ENCODE data around the gene GTF3C4. TPM values are rescaled to one million over a fixed set of nuclear protein-coding genes. Genes with fewer than 3 reads are reported as not detected.

The GTF3C4 gene
- total and polyA plus RNA-seq, 11 donors = 1.4 to 11.7 (median 8.8) TPM

GRCh38 chr9:132634327-132634726 lies 35.9 kb upstream of the GTF3C4 start:
- Histone ChIP-seq H3K27me3 (no peaks in the 10 kb centered on the region), H3K4me1 (no peaks in the 10 kb centered on the region), H3K27ac (no peak overlapping the region), H3K36me3 (peaks cover 0 to 66% (median 47%) of the 10 kb centered on the region in 9 donors), H3K4me3 (no peak overlapping the region), H3K9me3 (no peaks in the 10 kb centered on the region)
- intact Hi-C loops (cut with DNase I) = no loop called here
- WGBS, 4 donors = 96 to 100% (median 98%) methylated on average over 3 of the region's 3 CpGs
- DNase-seq = no peak
- TF ChIP-seq POLR2A (IDR thresholded peaks at IDR 0.05) (no peak), CTCF (IDR thresholded peaks at IDR 0.05) (no peak)
- no peak for ATAC-seq

- ATAC-seq (no peak), DNase-seq (no peak)
- peaks cover 3 to 71% (median 52%) of the 10 kb centered on the region in 9 donors for H3K36me3 ChIP-seq
- H3K4me1 ChIP-seq = no peaks in the 10 kb centered on the region
- H3K27me3 ChIP-seq = no peaks in the 10 kb centered on the region
- intact Hi-C loops (cut with DNase I) = no loop called here
- WGBS, 4 donors = 83 to 87% (median 85%) methylated on average over 12 of the region's 12 CpGs
- TF ChIP-seq POLR2A (IDR thresholded peaks at IDR 0.05) (no peak), CTCF (IDR thresholded peaks at IDR 0.05) (no peak)
- no peak overlapping the region for H3K27ac ChIP-seq
- H3K4me3 ChIP-seq = no peak overlapping the region
- no peaks in the 10 kb centered on the region for H3K9me3 ChIP-seq
Measured at GRCh38 chr9:132637351-132637750, 32.9 kb upstream of the GTF3C4 start.

- no peak for TF ChIP-seq POLR2A (IDR thresholded peaks at IDR 0.05)
- TF ChIP-seq CTCF (IDR thresholded peaks at IDR 0.05) = no peak
- intact Hi-C loops (cut with DNase I) = no loop called here
- WGBS, 4 donors = 93 to 95% (median 94%) methylated on average over 12 of the region's 12 CpGs
- DNase-seq (no peak), ATAC-seq (no peak)
- no peaks in the 10 kb centered on the region for H3K4me1 ChIP-seq
- no peak overlapping the region for H3K27ac ChIP-seq
- H3K9me3 ChIP-seq = no peaks in the 10 kb centered on the region
- H3K36me3 ChIP-seq = peaks cover 3 to 75% (median 56%) of the 10 kb centered on the region in 9 donors
- no peaks in the 10 kb centered on the region for H3K27me3 ChIP-seq
- no peak overlapping the region for H3K4me3 ChIP-seq
Measured at GRCh38 chr9:132637801-132638200, 32.5 kb upstream of the GTF3C4 start.

- H3K36me3 ChIP-seq = peaks cover 3 to 79% (median 60%) of the 10 kb centered on the region in 9 donors
- intact Hi-C loops (cut with DNase I) = no loop called here
- WGBS, 4 donors = 91 to 95% (median 91%) methylated on average over 5 of the region's 5 CpGs
Measured at GRCh38 chr9:132638240-132638639, 32.0 kb upstream of the GTF3C4 start.

More at GRCh38 chr9:132638240-132638639, 32.0 kb upstream of the GTF3C4 start:
- DNase-seq = no peak
- H3K9me3 ChIP-seq = no peaks in the 10 kb centered on the region
- no peaks in the 10 kb centered on the region for H3K4me1 ChIP-seq
- no peak overlapping the region for H3K4me3 ChIP-seq
- TF ChIP-seq CTCF (IDR thresholded peaks at IDR 0.05) (no peak), POLR2A (IDR thresholded peaks at IDR 0.05) (no peak)
- no peak for ATAC-seq
- no peak overlapping the region for H3K27ac ChIP-seq
- H3K27me3 ChIP-seq = no peaks in the 10 kb centered on the region

Measured in heart left ventricle (tissue), 16 donors.